ENCODE data around the gene RBL2.

DNA sequence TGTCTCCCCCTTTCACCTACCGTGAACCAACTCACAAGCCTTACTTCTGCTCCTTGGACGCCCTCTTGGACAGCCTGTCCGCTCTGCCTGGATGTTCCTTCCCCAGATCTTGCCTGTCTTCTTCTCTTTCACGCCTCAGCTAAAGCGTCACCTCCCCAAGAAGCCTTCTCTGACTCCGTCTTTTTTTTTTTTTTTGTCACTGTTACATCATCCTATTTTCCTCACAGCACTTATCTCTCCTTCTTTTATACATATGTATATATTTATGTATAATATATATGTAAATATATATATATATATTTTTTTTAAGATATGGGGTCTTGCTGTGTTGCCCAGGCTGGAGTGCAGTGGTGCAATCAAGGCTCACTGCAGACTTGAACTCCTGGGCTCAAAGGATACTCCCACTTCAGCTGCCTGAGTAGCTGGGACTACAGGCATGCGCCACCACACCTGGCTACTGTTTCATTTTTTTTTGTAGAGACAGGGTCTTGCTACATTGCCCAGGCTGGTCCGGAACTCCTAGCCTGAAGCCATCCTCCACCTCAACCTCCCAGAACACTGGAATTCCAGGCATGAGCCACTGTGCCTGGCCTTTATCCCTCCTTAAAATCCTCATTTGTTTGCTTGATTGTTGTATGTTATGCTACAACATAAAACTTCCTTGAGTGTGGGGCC, 85.3 kb downstream of the RBL2 start:
- TF ChIP-seq, protein P1, sequence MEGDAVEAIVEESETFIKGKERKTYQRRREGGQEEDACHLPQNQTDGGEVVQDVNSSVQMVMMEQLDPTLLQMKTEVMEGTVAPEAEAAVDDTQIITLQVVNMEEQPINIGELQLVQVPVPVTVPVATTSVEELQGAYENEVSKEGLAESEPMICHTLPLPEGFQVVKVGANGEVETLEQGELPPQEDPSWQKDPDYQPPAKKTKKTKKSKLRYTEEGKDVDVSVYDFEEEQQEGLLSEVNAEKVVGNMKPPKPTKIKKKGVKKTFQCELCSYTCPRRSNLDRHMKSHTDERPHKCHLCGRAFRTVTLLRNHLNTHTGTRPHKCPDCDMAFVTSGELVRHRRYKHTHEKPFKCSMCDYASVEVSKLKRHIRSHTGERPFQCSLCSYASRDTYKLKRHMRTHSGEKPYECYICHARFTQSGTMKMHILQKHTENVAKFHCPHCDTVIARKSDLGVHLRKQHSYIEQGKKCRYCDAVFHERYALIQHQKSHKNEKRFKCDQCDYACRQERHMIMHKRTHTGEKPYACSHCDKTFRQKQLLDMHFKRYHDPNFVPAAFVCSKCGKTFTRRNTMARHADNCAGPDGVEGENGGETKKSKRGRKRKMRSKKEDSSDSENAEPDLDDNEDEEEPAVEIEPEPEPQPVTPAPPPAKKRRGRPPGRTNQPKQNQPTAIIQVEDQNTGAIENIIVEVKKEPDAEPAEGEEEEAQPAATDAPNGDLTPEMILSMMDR (IDR thresholded peaks at IDR 0.05), result no peak
- TF ChIP-seq POLR2A (IDR thresholded peaks at IDR 0.05), result no peak

Data from ovary (tissue), 3 donors.